ENCODE data around the gene ADSL. TPM values are rescaled to one million over a fixed set of nuclear protein-coding genes. Genes with fewer than 3 reads are reported as not detected.
"Not testable (repeated sequence)": the region's sequence is repeated elsewhere in the genome, so short reads cannot be mapped to it uniquely, and the experiment has no call there.

ADSL gene
- total RNA-seq, 3 donors from 2014 or later (not counting 1 experiment from before 2014, with no cell fraction given), result 31.3 to 49.8 (median 41.2) TPM

DNA sequence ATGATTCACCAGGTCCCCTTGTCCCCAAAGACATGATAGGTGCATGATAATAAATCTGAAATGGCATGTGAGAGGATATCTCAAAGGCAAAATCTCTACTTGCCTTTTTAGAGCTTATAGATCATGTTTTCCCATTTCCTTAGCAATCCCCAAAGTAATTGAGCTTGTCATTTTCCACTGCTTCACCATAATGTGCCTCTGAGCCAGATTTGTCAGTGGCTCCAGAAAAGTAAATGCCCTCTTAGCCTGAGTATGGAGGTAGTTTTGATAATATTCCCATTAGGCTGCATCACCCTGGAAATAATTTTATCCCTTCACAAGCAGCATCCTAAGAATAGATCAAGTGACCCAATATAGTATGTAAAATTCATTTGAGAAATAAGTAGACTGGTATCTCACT, 36.7 kb upstream of the ADSL start:
- TF ChIP-seq, protein P1, sequence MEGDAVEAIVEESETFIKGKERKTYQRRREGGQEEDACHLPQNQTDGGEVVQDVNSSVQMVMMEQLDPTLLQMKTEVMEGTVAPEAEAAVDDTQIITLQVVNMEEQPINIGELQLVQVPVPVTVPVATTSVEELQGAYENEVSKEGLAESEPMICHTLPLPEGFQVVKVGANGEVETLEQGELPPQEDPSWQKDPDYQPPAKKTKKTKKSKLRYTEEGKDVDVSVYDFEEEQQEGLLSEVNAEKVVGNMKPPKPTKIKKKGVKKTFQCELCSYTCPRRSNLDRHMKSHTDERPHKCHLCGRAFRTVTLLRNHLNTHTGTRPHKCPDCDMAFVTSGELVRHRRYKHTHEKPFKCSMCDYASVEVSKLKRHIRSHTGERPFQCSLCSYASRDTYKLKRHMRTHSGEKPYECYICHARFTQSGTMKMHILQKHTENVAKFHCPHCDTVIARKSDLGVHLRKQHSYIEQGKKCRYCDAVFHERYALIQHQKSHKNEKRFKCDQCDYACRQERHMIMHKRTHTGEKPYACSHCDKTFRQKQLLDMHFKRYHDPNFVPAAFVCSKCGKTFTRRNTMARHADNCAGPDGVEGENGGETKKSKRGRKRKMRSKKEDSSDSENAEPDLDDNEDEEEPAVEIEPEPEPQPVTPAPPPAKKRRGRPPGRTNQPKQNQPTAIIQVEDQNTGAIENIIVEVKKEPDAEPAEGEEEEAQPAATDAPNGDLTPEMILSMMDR (IDR thresholded peaks at IDR 0.05), result no peak
- no peaks in the 10 kb centered on the region for H3K27me3 ChIP-seq (ENCODE audit: control insufficient read depth, insufficient read depth, low read length)
- no peaks in the 10 kb centered on the region for H3K4me1 ChIP-seq (ENCODE audit: control insufficient read depth, insufficient read depth, low read length)
- no peaks in the 10 kb centered on the region for H3K9me3 ChIP-seq (ENCODE audit: control insufficient read depth, insufficient read depth, low read length)
- peaks cover 0 to 6% of the 10 kb centered on the region in 2 donors for H3K4me1 Mint-ChIP-seq
- no peak overlapping the region for H3K4me3 Mint-ChIP-seq
- DNase-seq (no peak), ATAC-seq (no peak)
- no peak overlapping the region for H3K27ac Mint-ChIP-seq
- intact Hi-C loops (cut with micrococcal nuclease), result no loop called here
- H3K4me3 ChIP-seq (ENCODE audit: low read length), result no peak overlapping the region
- peaks cover 34% of the 10 kb centered on the region for H3K36me3 Mint-ChIP-seq
- peaks cover 74% of the 10 kb centered on the region for H3K36me3 ChIP-seq (ENCODE audit: control insufficient read depth, insufficient read depth, low read length)
- H3K27me3 Mint-ChIP-seq (ENCODE audit: low read depth in 2 of 2), result no peaks in the 10 kb centered on the region
- no peaks in the 10 kb centered on the region for H3K9me3 Mint-ChIP-seq
- H3K27ac ChIP-seq (ENCODE audit: low read length), result no peak overlapping the region

DNA sequence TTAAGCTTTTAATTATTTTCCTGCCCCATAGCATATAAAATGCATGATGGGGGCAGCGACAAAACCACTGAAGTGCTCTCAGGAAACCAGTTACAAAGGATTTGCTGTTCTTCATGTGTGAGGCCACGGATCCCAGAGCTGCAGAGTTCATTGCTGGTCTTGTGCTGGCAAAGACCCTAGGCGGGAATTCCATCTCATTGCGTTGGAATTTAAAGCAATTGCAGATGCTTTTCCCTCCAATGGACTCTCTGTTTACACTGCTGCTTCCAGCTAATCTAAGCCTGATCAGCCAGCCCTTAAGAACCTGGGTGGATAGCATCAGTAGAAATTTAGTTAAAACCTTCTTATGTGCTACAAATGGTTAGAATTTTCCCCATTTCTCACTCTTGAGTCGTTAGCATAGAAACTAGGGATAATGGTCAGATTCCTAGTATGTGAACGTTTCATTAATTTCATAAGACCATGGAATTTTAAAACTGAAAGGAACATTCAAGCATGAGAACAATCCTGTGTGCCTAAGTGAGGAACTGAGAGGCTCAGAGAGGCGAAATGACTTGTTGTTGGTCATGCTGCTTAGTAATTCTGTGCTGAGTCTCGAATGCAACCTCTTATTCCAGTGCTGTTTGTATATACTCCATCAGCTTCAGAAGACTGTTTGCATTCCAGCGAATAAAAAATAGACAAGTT, 36.1 kb upstream of the ADSL start:
- Mint-ChIP-seq H3K27me3 (ENCODE audit: low read depth in 2 of 2) (no peaks in the 10 kb centered on the region), H3K36me3 (peaks cover 35% of the 10 kb centered on the region), H3K4me3 (no peak overlapping the region), H3K9me3 (no peaks in the 10 kb centered on the region), H3K4me1 (peaks cover 0 to 6% of the 10 kb centered on the region in 2 donors), H3K27ac (no peak overlapping the region)
- intact Hi-C loops (cut with micrococcal nuclease), result no loop called here
- Histone ChIP-seq H3K27me3 (ENCODE audit: control insufficient read depth, insufficient read depth, low read length) (no peaks in the 10 kb centered on the region), H3K36me3 (ENCODE audit: control insufficient read depth, insufficient read depth, low read length) (peaks cover 79% of the 10 kb centered on the region), H3K27ac (ENCODE audit: low read length) (no peak overlapping the region), H3K9me3 (ENCODE audit: control insufficient read depth, insufficient read depth, low read length) (no peaks in the 10 kb centered on the region), H3K4me3 (ENCODE audit: low read length) (no peak overlapping the region), H3K4me1 (ENCODE audit: control insufficient read depth, insufficient read depth, low read length) (no peaks in the 10 kb centered on the region)
- DNase-seq, result no peak
- no peak for ATAC-seq
- TF ChIP-seq, protein P1 (IDR thresholded peaks at IDR 0.05), result no peak
- 94% methylated on average over 7 of the region's 9 CpGs for WGBS (ENCODE audit: insufficient coverage)

DNA sequence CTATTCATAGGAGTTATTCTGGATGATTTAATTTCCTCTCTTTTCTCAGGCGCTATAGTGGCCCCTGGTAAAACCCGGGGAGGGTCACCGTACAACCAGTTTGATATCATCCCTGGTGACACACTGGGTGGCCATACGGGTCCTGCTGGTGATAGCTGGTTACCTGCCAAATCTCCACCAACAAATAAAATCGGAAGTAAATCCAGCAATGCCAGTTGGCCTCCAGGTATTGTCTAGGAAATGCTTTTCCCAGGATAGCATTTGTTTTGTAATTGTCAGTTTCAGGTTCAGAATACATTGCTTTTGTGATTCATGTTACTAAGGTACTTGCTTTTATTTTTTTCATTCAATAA, 35.6 kb upstream of the ADSL start:
- Histone ChIP-seq H3K36me3 (ENCODE audit: control insufficient read depth, insufficient read depth, low read length) (peaks cover 80% of the 10 kb centered on the region), H3K4me3 (ENCODE audit: low read length) (no peak overlapping the region), H3K9me3 (ENCODE audit: control insufficient read depth, insufficient read depth, low read length) (no peaks in the 10 kb centered on the region), H3K27me3 (ENCODE audit: control insufficient read depth, insufficient read depth, low read length) (no peaks in the 10 kb centered on the region), H3K4me1 (ENCODE audit: control insufficient read depth, insufficient read depth, low read length) (no peaks in the 10 kb centered on the region), H3K27ac (ENCODE audit: low read length) (no peak overlapping the region)
- peaks cover 40% of the 10 kb centered on the region for H3K36me3 Mint-ChIP-seq
- H3K4me3 Mint-ChIP-seq, result no peak overlapping the region
- DNase-seq (no peak), ATAC-seq (no peak)
- no peak overlapping the region for H3K27ac Mint-ChIP-seq
- no peaks in the 10 kb centered on the region for H3K9me3 Mint-ChIP-seq
- 97% methylated on average over 5 of the region's 5 CpGs for WGBS (ENCODE audit: insufficient coverage)
- no peaks in the 10 kb centered on the region for H3K27me3 Mint-ChIP-seq (ENCODE audit: low read depth in 2 of 2)
- TF ChIP-seq, protein P1 (IDR thresholded peaks at IDR 0.05), result no peak
- intact Hi-C loops (cut with micrococcal nuclease), result no loop called here
- peaks cover 0 to 6% of the 10 kb centered on the region in 2 donors for H3K4me1 Mint-ChIP-seq

DNA sequence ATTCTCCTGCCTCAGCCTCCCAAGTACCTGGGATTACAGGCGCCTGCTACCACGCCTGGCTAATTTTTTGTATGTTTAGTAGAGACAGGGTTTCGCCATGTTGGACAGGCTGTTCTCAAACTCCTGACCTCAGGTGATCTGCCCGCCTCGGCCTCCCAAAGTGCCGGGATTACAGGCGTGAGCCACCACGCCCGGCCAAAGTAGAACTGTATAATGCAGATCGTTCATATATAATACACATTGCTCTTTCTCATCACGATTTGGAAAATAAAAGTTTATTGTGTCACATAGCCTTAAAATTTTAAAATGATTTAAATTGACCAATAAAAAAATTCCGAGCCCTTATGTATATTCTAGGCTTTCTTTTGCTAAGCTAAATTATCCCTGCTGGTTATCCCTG, 34.7 kb upstream of the ADSL start:
- not testable (repeated sequence) for H3K27ac Mint-ChIP-seq, H3K4me1 Mint-ChIP-seq

More for the DNA sequence above, 34.7 kb upstream of the ADSL start:
- H3K27me3 ChIP-seq (ENCODE audit: control insufficient read depth, insufficient read depth, low read length); H3K9me3 Mint-ChIP-seq; H3K4me1 ChIP-seq (ENCODE audit: control insufficient read depth, insufficient read depth, low read length); H3K4me3 ChIP-seq (ENCODE audit: low read length); ATAC-seq; intact Hi-C loops (cut with micrococcal nuclease); H3K4me3 Mint-ChIP-seq; H3K27ac ChIP-seq (ENCODE audit: low read length); H3K27me3 Mint-ChIP-seq (ENCODE audit: low read depth in 2 of 2); DNase-seq; H3K9me3 ChIP-seq (ENCODE audit: control insufficient read depth, insufficient read depth, low read length): not testable (repeated sequence)
- WGBS (ENCODE audit: insufficient coverage), result 99% methylated on average over 9 of the region's 12 CpGs
- H3K36me3 ChIP-seq (ENCODE audit: control insufficient read depth, insufficient read depth, low read length), result peaks cover 87% of the 10 kb centered on the region
- H3K36me3 Mint-ChIP-seq, result peaks cover 44% of the 10 kb centered on the region
